ENCODE results near the gene IRF7. TPM values are rescaled to one million over a fixed set of nuclear protein-coding genes. Genes with fewer than 3 reads are reported as not detected.

IRF7 gene
- polyA plus RNA-seq, 2 of the 4 experiments (the other 2 are of a cell fraction): 2.0 to 3.1 TPM

GRCh38 chr11:563066-563811 lies 52.5 kb downstream of the IRF7 start:
- FAIRE-seq: no peak
- peaks cover 28% of the 10 kb centered on the region for H3K4me1 ChIP-seq
- CTCF ChIA-PET: interaction anchor here (2.4 to 8.3 kb wide), 2 partner anchors 8 to 12 kb away, joined by 6 to 66 read pairs; no protein-coding TSS in a partner anchor
- H3K9me3 ChIP-seq: no peaks in the 10 kb centered on the region
- H3K4me3 ChIP-seq: no peak overlapping the region
- 96% methylated on average over 9 of the region's 18 CpGs for WGBS (ENCODE audit: missing lambda C conversion rate)
- TF ChIP-seq POLR2AphosphoS2 (conservative IDR thresholded peaks at IDR 0.05; ENCODE audit: low read length) (no peak), CHD4 (IDR thresholded peaks at IDR 0.05; ENCODE audit: borderline replicate concordance) (no peak), NFE2L2 (conservative IDR thresholded peaks at IDR 0.05; ENCODE audit: low read length) (no peak), BHLHE40 (IDR thresholded peaks at IDR 0.05; ENCODE audit: low read depth, low read length) (no peak), ELK1 (IDR thresholded peaks at IDR 0.05; ENCODE audit: low read depth, low read length) (no peak), USF2 (IDR thresholded peaks at IDR 0.05) (no peak), ZNF302 (CRISPR knock-in tag; IDR thresholded peaks at IDR 0.05) (no peak), TFCP2L1 (CRISPR knock-in tag; IDR thresholded peaks at IDR 0.05) (no peak), MAZ (IDR thresholded peaks at IDR 0.05; ENCODE audit: borderline replicate concordance, low read depth, low read length) (no peak), KDM1A (IDR thresholded peaks at IDR 0.05; ENCODE audit: low read depth) (no peak), HDAC2 (IDR thresholded peaks at IDR 0.05) (no peak)
- DNase-seq (ENCODE audit: low read depth in 1 of 2, low spot score in 1 of 2): no peak
- H3K4me2 ChIP-seq: no peak overlapping the region
- POLR2A ChIA-PET: interaction anchor here (0.7 kb wide), 1 partner anchor 13 kb away, joined by 4 read pairs; the partner anchor contains the start of gene PHRF1
- ATAC-seq: no peak
- H3K27ac ChIP-seq: no peak overlapping the region

Small RNA genes lying within 50 kb of the gene (small RNA-seq; reads per million reads assigned to genes)
- gene MIR210: 5.8 to 376 (median 242) reads per million in 6 experiments

Other genes starting within 250 kb of the IRF7 start
- gene B4GALNT4, start 246.5 kb downstream of the IRF7 start, polyA plus RNA-seq (2011; rRNA removed): 5.1 and 5.3 TPM in 2 replicates
- gene B4GALNT4, start 246.5 kb downstream of the IRF7 start, polyA plus RNA-seq (2017; fragmentation: RNase III; extraction: RNeasy Plus Mini Kit Qiagen cat#74134 plus additional on column Dnase treatment): 20.4 to 28.0 TPM (median 27.5 TPM) in 3 replicates
- gene PKP3, start 221.7 kb downstream of the IRF7 start, polyA plus RNA-seq (2011; rRNA removed): 12.1 and 13.9 TPM in 2 replicates
- gene PKP3, start 221.7 kb downstream of the IRF7 start, polyA plus RNA-seq (2017; fragmentation: RNase III; extraction: RNeasy Plus Mini Kit Qiagen cat#74134 plus additional on column Dnase treatment): 22.3 to 25.9 TPM (median 23.4 TPM) in 3 replicates
- 27.7 and 27.8 TPM in 2 replicates for gene SIGIRR, start 201.0 kb downstream of the IRF7 start, polyA plus RNA-seq (2011; rRNA removed)
- 56.6 to 66.4 TPM (median 58.6 TPM) in 3 replicates for gene SIGIRR, start 201.0 kb downstream of the IRF7 start, polyA plus RNA-seq (2017; fragmentation: RNase III; extraction: RNeasy Plus Mini Kit Qiagen cat#74134 plus additional on column Dnase treatment)
- gene ANO9, start 173.9 kb downstream of the IRF7 start, polyA plus RNA-seq (2011; rRNA removed): 0.66 and 0.70 TPM in 2 replicates
- 0.50 to 0.55 TPM (median 0.51 TPM) in 3 replicates for gene ANO9, start 173.9 kb downstream of the IRF7 start, polyA plus RNA-seq (2017; fragmentation: RNase III; extraction: RNeasy Plus Mini Kit Qiagen cat#74134 plus additional on column Dnase treatment)
- gene PTDSS2, start 165.7 kb downstream of the IRF7 start, polyA plus RNA-seq (2011; rRNA removed): 23.4 and 28.9 TPM in 2 replicates
- gene PTDSS2, start 165.7 kb downstream of the IRF7 start, polyA plus RNA-seq (2017; fragmentation: RNase III; extraction: RNeasy Plus Mini Kit Qiagen cat#74134 plus additional on column Dnase treatment): 34.3 to 39.4 TPM (median 38.9 TPM) in 3 replicates
- gene RNH1, start 108.7 kb downstream of the IRF7 start, polyA plus RNA-seq (2011; rRNA removed): 85.8 and 108 TPM in 2 replicates
- 131 to 135 TPM (median 135 TPM) in 3 replicates for gene RNH1, start 108.7 kb downstream of the IRF7 start, polyA plus RNA-seq (2017; fragmentation: RNase III; extraction: RNeasy Plus Mini Kit Qiagen cat#74134 plus additional on column Dnase treatment)
- gene HRAS, start 80.4 kb downstream of the IRF7 start, polyA plus RNA-seq (2011; rRNA removed): 56.3 and 63.3 TPM in 2 replicates
- 86.9 to 96.3 TPM (median 88.2 TPM) in 3 replicates for gene HRAS, start 80.4 kb downstream of the IRF7 start, polyA plus RNA-seq (2017; fragmentation: RNase III; extraction: RNeasy Plus Mini Kit Qiagen cat#74134 plus additional on column Dnase treatment)
- 0.30 and 0.32 TPM in 2 replicates for gene LRRC56, start 78.4 kb downstream of the IRF7 start, polyA plus RNA-seq (2011; rRNA removed)
- gene LRRC56, start 78.4 kb downstream of the IRF7 start, polyA plus RNA-seq (2017; fragmentation: RNase III; extraction: RNeasy Plus Mini Kit Qiagen cat#74134 plus additional on column Dnase treatment): 0.47 to 1.1 TPM (median 1.0 TPM) in 3 replicates
- 1.7 and 2.2 TPM in 2 replicates for gene LMNTD2, start 55.2 kb downstream of the IRF7 start, polyA plus RNA-seq (2011; rRNA removed)
- gene LMNTD2, start 55.2 kb downstream of the IRF7 start, polyA plus RNA-seq (2017; fragmentation: RNase III; extraction: RNeasy Plus Mini Kit Qiagen cat#74134 plus additional on column Dnase treatment): 2.6 to 4.2 TPM (median 3.5 TPM) in 3 replicates
- gene RASSF7, start 55.0 kb downstream of the IRF7 start, polyA plus RNA-seq (2011; rRNA removed): 18.4 and 19.0 TPM in 2 replicates
- gene RASSF7, start 55.0 kb downstream of the IRF7 start, polyA plus RNA-seq (2017; fragmentation: RNase III; extraction: RNeasy Plus Mini Kit Qiagen cat#74134 plus additional on column Dnase treatment): 27.7 to 30.7 TPM (median 30.5 TPM) in 3 replicates
- 8.6 and 10.8 TPM in 2 replicates for gene PHRF1, start 39.5 kb downstream of the IRF7 start, polyA plus RNA-seq (2011; rRNA removed)
- 23.0 to 25.3 TPM (median 23.7 TPM) in 3 replicates for gene PHRF1, start 39.5 kb downstream of the IRF7 start, polyA plus RNA-seq (2017; fragmentation: RNase III; extraction: RNeasy Plus Mini Kit Qiagen cat#74134 plus additional on column Dnase treatment)
- gene CDHR5, start 9.0 kb upstream of the IRF7 start, polyA plus RNA-seq (2011; rRNA removed): 0.12 and 0.26 TPM in 2 replicates
- gene CDHR5, start 9.0 kb upstream of the IRF7 start, polyA plus RNA-seq (2017; fragmentation: RNase III; extraction: RNeasy Plus Mini Kit Qiagen cat#74134 plus additional on column Dnase treatment): 0.07 to 0.08 TPM (median 0.07 TPM) in 3 replicates
- gene SCT, start 11.2 kb upstream of the IRF7 start, polyA plus RNA-seq (2011; rRNA removed): not detected in 2 replicates
- gene SCT, start 11.2 kb upstream of the IRF7 start, polyA plus RNA-seq (2017; fragmentation: RNase III; extraction: RNeasy Plus Mini Kit Qiagen cat#74134 plus additional on column Dnase treatment): not detected in 3 replicates
- not detected in 2 replicates for gene DRD4, start 21.3 kb upstream of the IRF7 start, polyA plus RNA-seq (2011; rRNA removed)
- 0.07 to 0.17 TPM in 2 of 3 replicates, not detected in the other for gene DRD4, start 21.3 kb upstream of the IRF7 start, polyA plus RNA-seq (2017; fragmentation: RNase III; extraction: RNeasy Plus Mini Kit Qiagen cat#74134 plus additional on column Dnase treatment)
- gene DEAF1, start 79.3 kb upstream of the IRF7 start, polyA plus RNA-seq (2011; rRNA removed): 16.0 and 17.3 TPM in 2 replicates
- gene DEAF1, start 79.3 kb upstream of the IRF7 start, polyA plus RNA-seq (2017; fragmentation: RNase III; extraction: RNeasy Plus Mini Kit Qiagen cat#74134 plus additional on column Dnase treatment): 23.5 to 25.8 TPM (median 24.0 TPM) in 3 replicates
- 15.1 and 15.2 TPM in 2 replicates for gene TMEM80, start 79.9 kb upstream of the IRF7 start, polyA plus RNA-seq (2011; rRNA removed)
- gene TMEM80, start 79.9 kb upstream of the IRF7 start, polyA plus RNA-seq (2017; fragmentation: RNase III; extraction: RNeasy Plus Mini Kit Qiagen cat#74134 plus additional on column Dnase treatment): 10.2 to 11.2 TPM (median 10.8 TPM) in 3 replicates
- 60.7 and 69.9 TPM in 2 replicates for gene EPS8L2, start 90.3 kb upstream of the IRF7 start, polyA plus RNA-seq (2011; rRNA removed)
- gene EPS8L2, start 90.3 kb upstream of the IRF7 start, polyA plus RNA-seq (2017; fragmentation: RNase III; extraction: RNeasy Plus Mini Kit Qiagen cat#74134 plus additional on column Dnase treatment): 144 to 163 TPM (median 154 TPM) in 3 replicates
- gene TALDO1, start 131.5 kb upstream of the IRF7 start, polyA plus RNA-seq (2011; rRNA removed): 287 and 296 TPM in 2 replicates
- 386 to 392 TPM (median 391 TPM) in 3 replicates for gene TALDO1, start 131.5 kb upstream of the IRF7 start, polyA plus RNA-seq (2017; fragmentation: RNase III; extraction: RNeasy Plus Mini Kit Qiagen cat#74134 plus additional on column Dnase treatment)
- 14.5 and 16.8 TPM in 2 replicates for gene GATD1, start 161.5 kb upstream of the IRF7 start, polyA plus RNA-seq (2011; rRNA removed)
- 41.9 to 43.5 TPM (median 43.1 TPM) in 3 replicates for gene GATD1, start 161.5 kb upstream of the IRF7 start, polyA plus RNA-seq (2017; fragmentation: RNase III; extraction: RNeasy Plus Mini Kit Qiagen cat#74134 plus additional on column Dnase treatment)
- gene CEND1, start 174.1 kb upstream of the IRF7 start, polyA plus RNA-seq (2011; rRNA removed): not detected in 2 replicates
- gene CEND1, start 174.1 kb upstream of the IRF7 start, polyA plus RNA-seq (2017; fragmentation: RNase III; extraction: RNeasy Plus Mini Kit Qiagen cat#74134 plus additional on column Dnase treatment): 1.0 to 1.3 TPM (median 1.0 TPM) in 3 replicates
- 11.6 and 13.5 TPM in 2 replicates for gene SLC25A22, start 182.3 kb upstream of the IRF7 start, polyA plus RNA-seq (2011; rRNA removed)
- 18.7 to 21.8 TPM (median 19.5 TPM) in 3 replicates for gene SLC25A22, start 182.3 kb upstream of the IRF7 start, polyA plus RNA-seq (2017; fragmentation: RNase III; extraction: RNeasy Plus Mini Kit Qiagen cat#74134 plus additional on column Dnase treatment)
- 6.3 and 6.5 TPM in 2 replicates for gene PIDD1, start 189.3 kb upstream of the IRF7 start, polyA plus RNA-seq (2011; rRNA removed)
- 15.7 to 19.0 TPM (median 18.9 TPM) in 3 replicates for gene PIDD1, start 189.3 kb upstream of the IRF7 start, polyA plus RNA-seq (2017; fragmentation: RNase III; extraction: RNeasy Plus Mini Kit Qiagen cat#74134 plus additional on column Dnase treatment)
- gene RPLP2, start 194.0 kb upstream of the IRF7 start, polyA plus RNA-seq (2011; rRNA removed): 1,346 and 1,493 TPM in 2 replicates
- gene RPLP2, start 194.0 kb upstream of the IRF7 start, polyA plus RNA-seq (2017; fragmentation: RNase III; extraction: RNeasy Plus Mini Kit Qiagen cat#74134 plus additional on column Dnase treatment): 2,443 to 2,621 TPM (median 2,508 TPM) in 3 replicates
- gene PNPLA2, start 203.0 kb upstream of the IRF7 start, polyA plus RNA-seq (2011; rRNA removed): 13.2 and 16.1 TPM in 2 replicates
- gene PNPLA2, start 203.0 kb upstream of the IRF7 start, polyA plus RNA-seq (2017; fragmentation: RNase III; extraction: RNeasy Plus Mini Kit Qiagen cat#74134 plus additional on column Dnase treatment): 25.1 to 29.2 TPM (median 25.4 TPM) in 3 replicates
- 1.2 and 1.8 TPM in 2 replicates for gene CRACR2B, start 212.0 kb upstream of the IRF7 start, polyA plus RNA-seq (2011; rRNA removed)
- 3.0 to 3.3 TPM (median 3.1 TPM) in 3 replicates for gene CRACR2B, start 212.0 kb upstream of the IRF7 start, polyA plus RNA-seq (2017; fragmentation: RNase III; extraction: RNeasy Plus Mini Kit Qiagen cat#74134 plus additional on column Dnase treatment)
- 409 and 523 TPM in 2 replicates for gene CD151, start 217.0 kb upstream of the IRF7 start, polyA plus RNA-seq (2011; rRNA removed)
- 649 to 701 TPM (median 695 TPM) in 3 replicates for gene CD151, start 217.0 kb upstream of the IRF7 start, polyA plus RNA-seq (2017; fragmentation: RNase III; extraction: RNeasy Plus Mini Kit Qiagen cat#74134 plus additional on column Dnase treatment)
- gene POLR2L, start 226.6 kb upstream of the IRF7 start, polyA plus RNA-seq (2011; rRNA removed): 140 and 197 TPM in 2 replicates
- 773 to 868 TPM (median 807 TPM) in 3 replicates for gene POLR2L, start 226.6 kb upstream of the IRF7 start, polyA plus RNA-seq (2017; fragmentation: RNase III; extraction: RNeasy Plus Mini Kit Qiagen cat#74134 plus additional on column Dnase treatment)
- gene TSPAN4, start 226.9 kb upstream of the IRF7 start, polyA plus RNA-seq (2011; rRNA removed): 83.5 and 87.8 TPM in 2 replicates
- gene TSPAN4, start 226.9 kb upstream of the IRF7 start, polyA plus RNA-seq (2017; fragmentation: RNase III; extraction: RNeasy Plus Mini Kit Qiagen cat#74134 plus additional on column Dnase treatment): 145 to 150 TPM (median 146 TPM) in 3 replicates

All from A549 (cell line).